PC-9 (cell line): ENCODE measurements around the gene KRTAP10-1.

Source experiments
- EZH2 ChIP-seq: fragments of 200-600 bp; sonication (generic); IDR thresholded peaks from 2 replicates; pipeline ENCODE4 v1.8.0; 2017; ENCODE audit warnings: antibody characterized with exemption, low read depth
- TF ChIP-seq, protein P1 (sequence below): fragments of 200-600 bp; sonication (generic); conservative IDR thresholded peaks from 2 replicates; pipeline ENCODE4 v1.6.1; 2017; ENCODE audit warnings: mixed run types, antibody characterized with exemption, mild to moderate bottlenecking, moderate library complexity

DNA sequence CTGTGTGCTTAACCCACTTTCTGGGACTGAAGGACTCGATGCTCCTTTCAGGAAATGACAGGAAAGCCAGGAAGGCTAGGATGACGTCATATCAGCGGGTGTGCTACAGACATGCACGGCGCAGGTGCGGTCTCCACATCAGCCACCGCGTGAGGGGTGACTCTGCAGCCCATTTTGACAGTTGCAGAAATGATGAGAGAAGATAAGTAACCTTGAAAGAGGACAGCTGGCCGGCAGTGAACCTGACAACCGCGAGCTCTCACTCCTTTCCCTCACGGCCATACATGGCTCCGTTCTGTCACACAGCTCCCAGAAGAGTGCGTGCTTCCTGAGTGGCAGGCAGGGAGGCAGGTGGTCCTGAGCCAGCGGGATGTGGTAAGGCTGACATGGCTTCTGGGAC is 42.1 kb upstream of the KRTAP10-1 start:
- TF ChIP-seq, protein P1, sequence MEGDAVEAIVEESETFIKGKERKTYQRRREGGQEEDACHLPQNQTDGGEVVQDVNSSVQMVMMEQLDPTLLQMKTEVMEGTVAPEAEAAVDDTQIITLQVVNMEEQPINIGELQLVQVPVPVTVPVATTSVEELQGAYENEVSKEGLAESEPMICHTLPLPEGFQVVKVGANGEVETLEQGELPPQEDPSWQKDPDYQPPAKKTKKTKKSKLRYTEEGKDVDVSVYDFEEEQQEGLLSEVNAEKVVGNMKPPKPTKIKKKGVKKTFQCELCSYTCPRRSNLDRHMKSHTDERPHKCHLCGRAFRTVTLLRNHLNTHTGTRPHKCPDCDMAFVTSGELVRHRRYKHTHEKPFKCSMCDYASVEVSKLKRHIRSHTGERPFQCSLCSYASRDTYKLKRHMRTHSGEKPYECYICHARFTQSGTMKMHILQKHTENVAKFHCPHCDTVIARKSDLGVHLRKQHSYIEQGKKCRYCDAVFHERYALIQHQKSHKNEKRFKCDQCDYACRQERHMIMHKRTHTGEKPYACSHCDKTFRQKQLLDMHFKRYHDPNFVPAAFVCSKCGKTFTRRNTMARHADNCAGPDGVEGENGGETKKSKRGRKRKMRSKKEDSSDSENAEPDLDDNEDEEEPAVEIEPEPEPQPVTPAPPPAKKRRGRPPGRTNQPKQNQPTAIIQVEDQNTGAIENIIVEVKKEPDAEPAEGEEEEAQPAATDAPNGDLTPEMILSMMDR, result no peak
- no peak for TF ChIP-seq EZH2
